NCI-H345 treated with DMSO at 0.1 percent for 48 hours (cell line): ENCODE results near the gene CDX1.

Experiments
- DNase-seq: peaks from one replicate; lab custom pipeline; 2025; ENCODE audit not compliant: unreplicated experiment; lab: John Stamatoyannopoulos, UW

CDX1 gene

DNA sequence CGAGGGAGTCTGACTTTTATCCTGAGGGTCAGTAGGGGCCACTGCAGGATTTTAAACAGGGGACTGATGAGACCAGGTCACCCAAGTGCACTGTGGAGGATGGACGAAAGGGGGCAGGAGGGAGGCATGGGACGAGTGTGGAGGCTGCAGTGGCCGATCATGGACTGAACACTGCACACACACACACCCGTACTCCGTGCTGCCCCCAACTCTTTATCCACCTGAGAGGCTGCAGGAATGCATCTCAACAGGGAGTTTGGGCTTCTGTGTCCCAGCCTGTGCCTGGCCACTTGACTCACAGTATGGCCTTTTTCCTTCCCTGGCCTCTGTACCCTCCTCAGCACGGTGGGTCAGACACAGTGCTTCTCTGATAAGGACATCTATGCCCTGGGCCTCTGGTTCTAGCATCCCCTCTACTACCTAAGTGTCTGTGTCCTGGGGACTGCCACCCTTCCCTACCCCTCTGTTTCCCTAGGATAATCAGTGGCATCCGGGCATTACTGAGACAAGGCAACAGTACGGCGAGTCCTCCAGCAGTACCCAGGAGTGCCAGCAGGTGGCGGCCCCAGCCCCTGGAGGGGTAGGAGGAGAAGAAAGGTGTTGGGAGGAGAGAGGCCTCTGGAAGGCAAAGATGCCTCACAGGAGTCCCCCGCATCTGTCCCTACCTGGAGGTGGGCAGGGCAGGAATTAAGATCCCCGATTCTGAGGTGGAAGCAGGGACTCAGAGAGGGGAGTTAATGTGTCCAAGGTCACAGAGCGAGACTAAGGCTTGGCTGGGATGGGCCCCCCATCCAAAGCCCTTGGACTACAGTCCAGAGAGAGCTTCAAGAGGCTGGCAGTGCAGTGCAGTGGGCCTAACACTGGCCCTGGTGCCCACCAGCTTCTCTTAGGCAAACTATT lies 5.1 kb upstream of the CDX1 start:
- peak; percentile 58 for DNase-seq

DNA sequence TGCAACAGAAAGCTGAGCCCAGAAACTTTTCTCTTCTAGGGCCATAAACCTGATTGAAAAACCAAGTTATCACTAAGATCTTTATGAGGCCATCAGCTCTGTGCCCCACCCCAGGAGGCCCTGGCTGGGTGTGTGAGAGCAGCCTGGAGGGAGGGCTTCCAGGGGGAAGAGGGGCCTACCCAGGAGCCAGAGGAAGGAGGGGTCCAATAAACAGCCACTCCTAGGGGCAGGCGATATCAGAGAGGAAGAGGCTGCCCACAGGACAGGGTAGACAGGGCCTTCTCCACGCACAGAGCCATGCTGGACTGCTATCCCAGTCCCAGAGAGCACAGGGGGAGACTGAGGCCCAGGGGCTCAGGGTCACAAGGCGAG lies 4.5 kb upstream of the CDX1 start:
- no peak for DNase-seq

GRCh38 chr5:150163035-150163434 lies 3.5 kb upstream of the CDX1 start:
- DNase-seq = no peak

DNA sequence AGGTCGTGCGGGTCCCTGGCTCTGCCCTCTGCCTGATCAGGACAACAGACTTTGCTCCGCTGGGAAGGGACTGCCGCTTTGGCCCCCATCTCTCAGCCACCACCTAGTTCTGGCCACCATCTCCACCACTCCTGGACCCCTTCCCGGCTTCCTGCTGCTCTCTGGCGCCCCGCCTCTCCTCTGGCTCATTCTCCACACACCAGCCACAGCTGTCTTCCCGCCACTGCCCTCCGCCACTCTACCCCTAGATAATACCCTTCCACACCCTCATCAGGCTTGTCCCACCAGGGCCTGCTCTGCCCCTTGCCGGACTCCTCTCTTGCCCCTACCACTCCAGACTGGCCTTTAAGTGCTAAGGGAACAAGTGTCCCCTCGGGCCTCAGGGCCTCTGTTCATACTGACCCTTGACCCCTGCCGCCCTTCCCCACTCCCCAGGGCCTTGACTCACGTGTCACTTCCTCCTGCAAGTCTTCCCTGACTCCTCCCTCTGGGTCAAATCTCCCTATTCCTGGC lies 3.0 kb upstream of the CDX1 start:
- DNase-seq = no peak

DNA sequence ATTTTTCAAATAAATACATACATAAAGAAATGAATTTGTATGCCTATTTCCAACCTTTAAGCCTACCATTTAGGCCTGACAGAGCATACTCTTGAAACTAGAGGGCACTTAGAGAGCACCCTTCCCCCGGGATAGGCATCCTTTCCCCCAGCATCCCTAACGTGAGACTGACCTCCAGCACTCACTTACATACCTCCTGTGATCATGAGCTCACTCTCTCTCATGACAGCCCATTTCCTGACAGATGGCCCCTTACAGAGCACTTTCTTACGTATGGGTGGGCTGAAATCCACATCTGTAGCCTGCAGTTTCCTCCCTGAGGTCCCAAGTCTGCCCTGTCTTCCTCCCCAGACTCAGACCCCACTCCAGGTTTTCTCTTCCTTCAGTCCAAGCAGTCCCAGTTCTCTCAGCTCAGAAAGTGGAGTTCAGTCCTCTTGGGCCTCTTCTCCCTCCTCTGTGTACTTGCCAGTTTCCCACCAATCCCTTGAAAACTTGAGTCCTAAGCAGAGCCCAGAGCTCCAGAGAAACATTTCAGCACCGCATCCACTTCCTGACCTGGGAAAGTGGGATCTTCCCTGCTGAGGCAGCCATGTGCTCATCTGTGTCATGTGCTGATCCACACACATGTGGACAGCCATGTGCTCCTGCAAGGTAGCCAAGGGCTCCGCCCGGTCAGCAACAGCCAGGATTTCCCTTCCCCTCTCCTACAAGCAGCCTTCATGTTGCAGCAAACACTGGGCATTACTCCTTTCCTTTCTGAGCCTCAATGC lies 2.2 kb upstream of the CDX1 start:
- DNase-seq = no peak

- DNase-seq = no peak
These were observed 435 bp upstream of the CDX1 start for GRCh38 chr5:150166037-150166649.

DNA sequence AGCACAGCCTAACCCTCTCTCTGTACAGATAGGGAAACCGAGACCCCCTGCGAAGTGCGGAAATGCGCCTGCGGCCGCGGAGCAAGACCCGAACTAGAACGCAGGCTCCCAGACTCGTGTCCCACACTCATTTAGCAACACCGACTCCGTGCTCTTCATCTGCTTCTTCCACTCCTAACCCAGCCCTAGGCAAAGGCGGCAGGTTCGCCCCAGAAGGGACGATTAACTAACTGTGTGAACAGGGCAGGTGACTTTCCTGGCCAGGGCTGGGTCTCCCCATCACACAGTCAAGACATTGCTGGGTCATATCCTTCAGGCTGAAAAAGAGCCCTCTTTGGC lies 903 bp downstream of the CDX1 start:
- no peak for DNase-seq

- DNase-seq = no peak
These were observed 1.3 kb downstream of the CDX1 start for GRCh38 chr5:150167908-150168307.

DNA sequence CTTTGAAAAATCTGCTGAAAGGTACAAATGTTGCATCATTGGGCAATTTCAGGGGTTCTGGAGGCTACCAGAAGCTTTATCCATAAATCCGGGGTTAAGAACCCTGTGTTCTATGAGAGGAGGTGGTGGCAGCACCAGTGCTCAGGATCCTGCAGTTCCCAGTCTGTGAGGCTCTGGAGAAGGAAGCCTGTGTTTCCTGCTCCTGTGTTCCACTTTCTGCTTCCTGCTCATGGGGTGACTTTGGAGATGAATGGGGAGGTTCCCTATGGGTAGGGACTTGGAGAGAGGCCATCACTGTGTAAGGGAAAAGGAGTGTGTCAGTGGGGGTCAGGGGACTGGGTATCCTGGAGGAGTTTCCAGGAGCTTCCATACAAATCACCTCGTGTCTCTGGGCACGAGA lies 2.3 kb downstream of the CDX1 start:
- no peak for DNase-seq

- DNase-seq = no peak
These were observed 5.6 kb downstream of the CDX1 start for GRCh38 chr5:150172145-150172544.

- DNase-seq = no peak
These were observed 6.0 kb downstream of the CDX1 start for GRCh38 chr5:150172556-150172955.

DNA sequence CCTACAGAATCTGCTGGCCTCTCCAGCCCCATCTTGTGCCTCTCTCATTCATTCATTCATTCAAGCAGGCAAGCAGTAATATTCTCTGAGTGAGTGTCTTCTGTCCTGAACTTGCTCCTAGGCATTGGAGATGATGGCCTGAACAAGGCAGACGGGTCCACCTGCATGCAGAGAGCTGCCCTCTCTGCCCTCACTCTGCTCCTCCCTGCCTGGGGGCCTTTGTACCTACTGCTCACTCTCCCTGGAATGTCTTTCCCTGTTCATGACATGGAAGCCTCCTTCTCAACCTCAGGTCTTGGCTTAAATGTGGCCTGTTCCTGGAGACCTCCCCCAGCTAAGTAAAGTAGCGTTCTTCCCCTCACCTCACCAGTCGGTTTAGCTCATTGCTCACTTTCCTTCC lies 6.6 kb downstream of the CDX1 start:
- no peak for DNase-seq

GRCh38 chr5:150174285-150174684 lies 7.7 kb downstream of the CDX1 start:
- DNase-seq = no peak

DNA sequence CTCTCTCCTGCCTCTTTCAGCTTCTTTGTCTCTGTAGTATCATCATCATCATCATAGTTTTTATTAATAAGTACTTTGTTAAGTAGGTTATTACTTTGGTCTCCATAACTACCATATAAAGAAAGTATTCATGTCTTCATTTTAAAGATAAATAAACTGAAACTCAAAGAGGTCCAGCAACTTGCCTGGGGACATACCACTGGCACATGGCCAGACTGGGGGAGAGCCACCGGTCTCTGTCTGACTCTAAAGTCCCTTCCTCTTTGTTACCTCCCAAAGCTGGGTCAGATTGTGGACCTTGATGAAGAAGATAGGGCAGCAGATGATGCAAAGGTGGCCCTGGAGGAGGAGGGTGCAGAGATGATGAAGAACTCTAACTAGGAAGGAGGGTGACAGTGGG lies 8.5 kb downstream of the CDX1 start:
- no peak for DNase-seq

GRCh38 chr5:150175536-150175935 lies 9.0 kb downstream of the CDX1 start:
- no peak for DNase-seq

- no peak for DNase-seq
These were observed 10.3 kb downstream of the CDX1 start for GRCh38 chr5:150176745-150177477.

- DNase-seq = no peak
These were observed 11.1 kb downstream of the CDX1 start for GRCh38 chr5:150177721-150178120.

DNA sequence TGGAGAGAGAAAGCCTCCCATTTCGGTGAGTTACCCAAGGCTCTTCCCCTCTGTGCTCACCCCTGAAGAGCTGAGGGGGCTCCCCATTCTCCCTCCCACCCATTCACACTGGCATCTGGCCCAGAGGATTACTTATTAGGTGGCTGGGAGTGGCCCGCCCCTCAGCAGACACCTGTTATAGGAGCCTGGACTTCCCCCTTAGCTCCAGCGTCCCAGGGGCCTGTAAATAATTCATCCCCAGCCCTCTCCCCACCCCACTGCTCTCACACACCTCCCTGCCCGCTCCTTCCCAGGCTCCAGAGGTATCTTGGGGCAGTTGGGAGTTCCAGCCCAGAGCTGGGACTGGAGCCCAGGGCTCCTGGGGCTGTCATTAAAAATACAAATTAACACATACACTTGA lies 11.7 kb downstream of the CDX1 start:
- no peak for DNase-seq

DNA sequence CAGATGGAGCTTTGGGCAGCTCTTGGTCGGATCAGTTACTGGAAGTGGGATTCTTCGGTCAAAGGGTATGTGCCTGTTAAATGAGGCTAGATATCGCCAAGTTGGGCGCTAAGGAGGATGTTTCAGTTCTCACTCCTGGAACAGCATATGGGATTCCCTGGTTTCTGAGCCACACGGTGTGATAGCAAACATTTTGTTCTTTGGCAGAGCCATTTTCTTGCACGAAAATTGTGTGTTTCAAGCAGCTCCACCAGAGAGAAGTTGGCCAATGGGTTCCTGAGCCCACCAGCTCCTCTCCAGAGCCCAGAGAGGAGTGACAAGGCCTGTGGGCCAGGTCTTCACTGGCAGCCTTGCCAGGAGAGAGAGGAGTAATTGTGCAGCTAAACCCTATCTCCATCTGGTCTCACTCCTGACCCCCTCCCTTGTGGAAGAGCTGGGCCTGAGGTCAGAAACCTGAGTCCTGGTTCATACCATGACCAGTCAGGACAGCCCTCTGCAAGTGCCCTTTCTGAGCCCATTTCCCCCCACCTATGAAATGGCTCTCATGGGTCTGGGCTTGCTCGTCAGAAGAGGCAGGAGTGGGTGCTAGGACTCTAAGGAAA lies 12.5 kb downstream of the CDX1 start:
- DNase-seq = no peak

- DNase-seq = no peak
These were observed 13.9 kb downstream of the CDX1 start for GRCh38 chr5:150180241-150181026.
